AG09319 (cell line): ENCODE results near the gene SORT1.

Source experiments
- DNase-seq: peaks from one replicate; pipeline ENCODE4 v3.0.0-alpha.2; 2010; ENCODE audit warnings: low read depth; ENCODE audit errors: extremely low read depth
- CTCF ChIP-seq: IDR thresholded peaks from 2 replicates; pipeline ENCODE4 v1.5.1; 2011; ENCODE audit warnings: low read depth, mild to moderate bottlenecking, inconsistent platforms, low read length, moderate library complexity

Gene SORT1

DNA sequence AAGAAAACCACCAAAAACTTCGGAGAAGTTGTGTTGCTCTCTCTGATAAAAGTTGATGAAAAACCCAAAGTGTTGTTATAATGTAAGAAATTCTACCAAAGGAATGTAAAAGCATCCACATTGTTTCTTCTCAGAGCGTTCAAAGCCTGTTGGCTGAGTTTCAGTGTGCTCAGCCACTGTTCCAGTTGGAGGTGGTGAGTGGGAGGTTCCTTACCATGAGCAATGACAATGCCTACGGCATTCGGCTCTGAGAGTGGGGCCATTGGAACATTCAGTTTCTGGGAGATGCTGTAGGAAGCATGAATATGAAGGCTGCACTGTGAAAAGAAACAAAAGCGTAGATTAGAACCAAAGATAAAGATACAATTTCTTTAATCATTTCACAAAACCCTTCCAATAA is 70.4 kb downstream of the SORT1 start:
- no peak for TF ChIP-seq CTCF
- DNase-seq: no peak

GRCh38 chr1:109322974-109323373 is 74.7 kb downstream of the SORT1 start:
- no peak for TF ChIP-seq CTCF

DNA sequence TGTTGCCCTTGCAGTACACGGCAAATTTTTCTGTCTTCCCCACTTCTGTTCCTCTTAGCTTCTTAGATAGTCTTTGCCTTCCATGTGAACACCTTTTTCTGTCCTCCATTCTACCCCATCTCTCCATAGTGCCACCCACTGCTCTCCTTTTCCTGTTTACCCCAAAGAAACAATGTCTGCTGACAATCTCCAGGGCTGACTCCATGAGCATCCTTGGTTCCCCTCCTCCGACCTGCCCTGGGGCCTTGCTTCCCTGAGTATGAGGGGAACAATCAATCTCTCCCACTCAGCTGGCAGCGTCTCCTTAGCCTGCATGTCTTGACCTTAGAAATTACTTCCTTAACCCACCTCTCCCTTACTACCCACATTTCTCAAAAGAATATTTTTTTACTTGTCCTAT is 78.6 kb downstream of the SORT1 start:
- TF ChIP-seq CTCF: no peak

More at GRCh38 chr1:109322974-109323373, 74.7 kb downstream of the SORT1 start:
- no peak for DNase-seq

GRCh38 chr1:109316506-109316905 is 81.2 kb downstream of the SORT1 start:
- DNase-seq: no peak
- TF ChIP-seq CTCF: no peak

More for the DNA sequence above, 78.6 kb downstream of the SORT1 start:
- no peak for DNase-seq

- no peak for TF ChIP-seq CTCF
- no peak for DNase-seq
Observed at GRCh38 chr1:109315288-109315687, 82.4 kb downstream of the SORT1 start.

- no peak for DNase-seq
- TF ChIP-seq CTCF: no peak
Observed at GRCh38 chr1:109314795-109315194, 82.9 kb downstream of the SORT1 start.

- DNase-seq: no peak
Observed at GRCh38 chr1:109312978-109313775, 84.5 kb downstream of the SORT1 start.

More at GRCh38 chr1:109312978-109313775, 84.5 kb downstream of the SORT1 start:
- TF ChIP-seq CTCF: no peak
